GM19438 (cell line): ENCODE data around the gene GABRP.
"Not testable (repeated sequence)": the region's sequence is repeated elsewhere in the genome, so short reads cannot be mapped to it uniquely, and the experiment has no call there.

ENCODE experiments used
- ATAC-seq: cut with Tn5 transposase; IDR thresholded peaks from one replicate; pipeline ENCODE4 v1.9.1; 2021; ENCODE audit warnings: low read depth; ENCODE audit not compliant: unreplicated experiment

The GABRP gene

GRCh38 chr5:170754508-170754907 is 29.0 kb upstream of the GABRP start:
- not testable (repeated sequence) for ATAC-seq

- no peak for ATAC-seq
These were observed 27.7 kb upstream of the GABRP start for GRCh38 chr5:170755679-170756456.

- no peak for ATAC-seq
These were observed 26.8 kb upstream of the GABRP start for GRCh38 chr5:170756691-170757090.

- peak; percentile 83 for ATAC-seq
These were observed 26.3 kb upstream of the GABRP start for GRCh38 chr5:170757182-170757601.

GRCh38 chr5:170757669-170758068 is 25.9 kb upstream of the GABRP start:
- ATAC-seq: no peak

GRCh38 chr5:170758481-170758880 is 25.0 kb upstream of the GABRP start:
- no peak for ATAC-seq

- ATAC-seq: no peak
These were observed 23.4 kb upstream of the GABRP start for GRCh38 chr5:170760113-170760512.

- no peak for ATAC-seq
These were observed 22.3 kb upstream of the GABRP start for GRCh38 chr5:170761048-170761707.

- ATAC-seq: no peak
These were observed 21.8 kb upstream of the GABRP start for GRCh38 chr5:170761708-170762066.

GRCh38 chr5:170762298-170762697 is 21.2 kb upstream of the GABRP start:
- ATAC-seq: not testable (repeated sequence)

- not testable (repeated sequence) for ATAC-seq
These were observed 17.7 kb upstream of the GABRP start for GRCh38 chr5:170765868-170766267.

GRCh38 chr5:170769246-170769645 is 14.3 kb upstream of the GABRP start:
- ATAC-seq: no peak

- ATAC-seq: no peak
These were observed 13.6 kb upstream of the GABRP start for GRCh38 chr5:170769898-170770416.

GRCh38 chr5:170771496-170771895 is 12.0 kb upstream of the GABRP start:
- no peak for ATAC-seq

GRCh38 chr5:170773024-170773985 is 10.2 kb upstream of the GABRP start:
- ATAC-seq: no peak

GRCh38 chr5:170774831-170775230 is 8.7 kb upstream of the GABRP start:
- ATAC-seq: no peak

GRCh38 chr5:170781946-170782345 is 1.6 kb upstream of the GABRP start:
- ATAC-seq: no peak

- ATAC-seq: no peak
These were observed 1.1 kb upstream of the GABRP start for GRCh38 chr5:170782438-170782837.

GRCh38 chr5:170785416-170785815 is 1.9 kb downstream of the GABRP start:
- no peak for ATAC-seq

- no peak for ATAC-seq
These were observed 3.7 kb downstream of the GABRP start for GRCh38 chr5:170787216-170787615.
